ENCODE measurements around the gene SNAI1.

Gene SNAI1

DNA sequence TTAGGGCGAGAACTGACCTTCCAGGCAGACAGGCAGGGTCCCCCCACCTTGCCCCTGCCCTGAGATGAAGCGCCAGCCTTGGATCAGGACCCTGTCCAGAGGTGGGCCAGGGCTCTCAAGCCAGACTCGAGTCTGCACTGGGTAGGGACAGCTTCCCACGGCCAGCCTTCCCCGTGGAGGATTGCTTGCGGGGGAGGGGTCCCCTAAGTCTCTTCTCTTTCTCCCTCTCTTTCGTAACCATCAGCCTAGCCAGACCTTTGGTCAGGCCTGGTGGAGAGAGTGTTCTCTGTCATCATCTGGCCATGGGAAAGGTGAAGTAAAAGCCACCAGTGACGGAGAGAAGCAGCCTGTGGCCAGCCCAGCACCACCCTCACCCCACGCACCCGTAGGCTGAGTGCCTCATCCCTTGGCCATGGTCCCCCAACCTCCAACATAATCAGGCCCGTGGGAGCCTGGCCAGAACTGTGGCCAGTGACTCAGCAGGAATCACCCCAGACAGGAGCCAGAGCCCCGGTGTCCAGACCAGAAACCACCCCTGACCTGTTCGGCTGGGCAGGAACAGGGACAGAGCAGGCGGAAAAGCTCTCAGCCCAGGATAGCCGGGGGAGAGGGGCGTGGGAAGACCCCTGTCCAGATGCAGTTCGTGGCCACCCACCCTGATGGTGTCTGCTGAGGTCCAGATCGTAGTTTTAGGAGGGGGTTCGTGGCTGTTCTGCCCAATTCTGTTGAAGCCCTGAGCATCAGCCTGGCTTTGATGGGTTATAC, 47.1 kb downstream of the SNAI1 start:
- FAIRE-seq (no peak), DNase-seq (ENCODE audit: insufficient read length, low spot score) (no peak)

DNA sequence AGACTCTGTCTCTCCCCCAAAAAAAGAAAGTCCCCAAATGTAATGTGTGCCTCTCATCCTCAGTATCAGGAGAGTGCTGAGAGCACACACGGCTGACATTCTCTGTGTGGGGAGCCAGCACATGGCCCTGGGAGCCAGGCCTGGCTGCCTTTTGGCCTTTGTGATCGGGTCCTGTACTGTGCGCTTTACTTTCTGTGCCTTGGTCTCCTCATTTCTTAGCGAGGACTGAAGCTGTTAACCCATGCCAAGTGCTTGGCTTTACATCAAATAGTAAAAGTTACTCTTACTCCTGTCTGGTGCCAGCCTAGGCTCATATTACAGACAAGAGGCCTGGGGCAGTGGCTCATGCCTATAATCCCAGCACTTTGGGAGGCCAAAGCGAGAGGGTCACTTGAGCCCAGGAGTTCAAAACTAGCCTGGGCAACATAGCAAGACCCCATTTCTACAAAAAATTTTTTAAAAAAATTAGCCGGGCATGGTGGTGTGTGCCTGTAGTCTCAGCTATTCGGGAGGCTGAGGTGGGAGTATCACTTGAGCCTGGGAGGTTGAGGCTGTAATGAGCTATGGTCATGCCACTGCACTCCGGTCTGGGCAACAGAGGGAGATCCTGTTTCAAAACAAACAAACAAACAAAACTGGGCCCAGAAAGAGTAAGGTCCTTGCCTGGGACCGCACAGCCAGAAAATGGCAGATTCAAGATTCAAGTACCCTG, 50.3 kb downstream of the SNAI1 start:
- no peak for FAIRE-seq
- no peak for DNase-seq (ENCODE audit: insufficient read length, low spot score)

DNA sequence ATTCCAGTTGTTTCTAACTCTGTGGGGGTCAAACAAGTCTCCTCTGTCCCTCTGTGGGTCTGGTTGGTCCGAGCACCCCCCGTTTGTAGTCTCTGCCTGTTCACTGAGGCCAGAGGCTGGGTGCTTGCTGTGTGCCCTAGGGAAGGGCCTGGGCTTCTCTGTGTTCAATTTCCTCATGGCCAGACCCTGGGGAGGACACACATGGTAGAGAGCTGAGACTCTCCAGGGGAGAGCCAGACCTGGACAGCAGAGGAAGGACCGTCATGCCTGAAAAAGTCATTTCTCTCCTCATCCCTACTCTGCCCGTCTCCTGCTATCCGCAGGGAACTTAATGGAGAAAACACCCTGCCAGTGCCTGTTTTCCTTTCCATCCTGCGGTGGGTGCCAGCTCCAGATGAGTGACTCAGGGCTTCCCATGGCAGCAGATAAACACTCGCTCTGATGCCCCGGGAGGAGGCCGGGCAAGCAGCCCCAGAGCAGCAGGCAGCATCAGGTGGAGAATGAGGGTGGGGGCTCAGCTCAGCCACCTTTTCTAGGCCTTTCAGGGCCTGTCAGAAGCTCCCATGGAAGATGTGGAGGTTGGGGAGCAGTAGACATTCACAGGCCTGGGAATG, 51.9 kb downstream of the SNAI1 start:
- no peak for DNase-seq (ENCODE audit: insufficient read length, low spot score)
- no peak for FAIRE-seq

DNA sequence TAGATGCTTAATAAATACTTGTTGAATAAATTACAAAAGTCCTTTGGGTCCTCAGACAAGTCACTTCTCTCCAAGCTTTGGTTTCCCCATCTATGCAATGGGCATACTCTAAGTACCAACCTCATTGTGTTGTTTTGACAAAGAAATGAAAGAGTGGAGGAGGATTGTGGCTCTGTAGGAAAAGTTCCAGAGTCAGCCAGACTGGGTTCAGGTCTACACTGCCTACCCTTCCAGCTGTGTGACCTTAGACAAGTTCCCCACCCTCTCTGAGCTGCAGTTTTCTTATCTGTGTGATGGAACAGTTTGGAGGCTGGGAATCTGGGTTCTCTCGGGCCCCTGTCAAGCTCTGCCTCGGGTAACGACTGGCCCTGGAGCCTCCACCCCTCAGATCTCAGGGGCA, 53.9 kb downstream of the SNAI1 start:
- FAIRE-seq (no peak), DNase-seq (ENCODE audit: insufficient read length, low spot score) (no peak)

DNA sequence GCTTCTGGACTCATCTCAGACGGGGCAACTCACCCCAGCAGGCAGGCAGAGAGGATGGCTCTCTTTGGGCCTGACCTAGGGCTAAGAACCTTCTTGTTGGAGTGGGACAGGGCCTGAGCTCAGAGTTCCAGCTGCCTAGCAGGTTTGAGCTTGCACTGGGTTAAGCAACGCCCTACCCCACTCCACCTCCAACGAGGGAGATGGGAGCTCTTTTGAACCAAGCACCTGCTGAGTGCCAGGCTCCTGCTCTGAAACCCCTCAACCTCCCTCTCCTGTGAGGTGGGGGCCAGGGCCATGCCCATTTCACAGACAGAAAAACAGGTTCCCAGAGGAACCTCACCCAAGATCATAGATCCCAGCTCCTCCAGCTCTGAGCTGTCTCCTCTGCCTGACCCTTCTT, 54.3 kb downstream of the SNAI1 start:
- FAIRE-seq, result no peak

DNA sequence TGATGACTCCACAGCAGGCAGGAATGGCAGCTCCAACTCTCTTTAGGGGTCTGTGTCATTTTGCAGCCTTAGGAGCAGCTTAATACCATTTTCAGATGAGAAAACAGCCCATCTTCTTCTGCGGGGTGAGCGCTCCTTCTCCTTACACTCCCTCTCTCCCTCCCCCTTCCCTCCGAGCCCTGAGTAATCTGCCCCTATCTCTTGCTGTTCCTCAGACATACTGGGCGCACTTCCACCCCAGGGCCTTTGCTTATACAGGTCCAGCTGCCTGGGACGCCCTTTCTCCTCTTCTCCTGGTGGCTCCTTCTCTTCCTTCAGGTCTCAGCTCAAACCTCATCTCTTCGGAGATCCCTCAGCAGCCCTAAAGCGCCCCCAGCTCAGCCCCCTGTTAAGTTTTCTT, 54.8 kb downstream of the SNAI1 start:
- DNase-seq (ENCODE audit: insufficient read length, low spot score), result no peak
- no peak for FAIRE-seq

More for the DNA sequence above, 54.3 kb downstream of the SNAI1 start:
- DNase-seq (ENCODE audit: insufficient read length, low spot score), result no peak

DNA sequence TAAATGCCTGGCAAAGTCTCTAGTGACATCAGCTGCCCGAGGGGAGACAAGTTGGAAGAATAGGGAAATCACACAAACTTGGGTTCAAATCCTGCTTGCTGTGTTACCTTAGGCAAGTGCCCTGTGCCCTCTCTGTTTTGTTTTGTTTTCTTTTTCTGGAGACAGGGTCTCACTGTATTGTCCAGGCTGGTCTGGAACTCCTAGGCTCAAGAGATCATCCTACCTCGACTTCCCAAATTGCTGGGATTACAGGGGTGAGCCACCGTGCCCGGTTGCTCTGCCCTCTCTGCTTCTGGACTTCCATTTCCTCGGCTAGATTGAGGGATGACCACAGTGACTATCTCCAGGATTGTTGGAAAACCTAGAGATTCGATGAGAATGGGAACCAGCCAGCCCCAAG, 55.4 kb downstream of the SNAI1 start:
- no peak for FAIRE-seq

More for the DNA sequence above, 55.4 kb downstream of the SNAI1 start:
- no peak for DNase-seq (ENCODE audit: insufficient read length, low spot score)

All from GM19239 (cell line).